ENCODE measurements around the gene SLC25A51. TPM values are rescaled to one million over a fixed set of nuclear protein-coding genes. Genes with fewer than 3 reads are reported as not detected.

The SLC25A51 gene
- total RNA-seq, 1 donor from 2014 or later: 26.0 TPM

DNA sequence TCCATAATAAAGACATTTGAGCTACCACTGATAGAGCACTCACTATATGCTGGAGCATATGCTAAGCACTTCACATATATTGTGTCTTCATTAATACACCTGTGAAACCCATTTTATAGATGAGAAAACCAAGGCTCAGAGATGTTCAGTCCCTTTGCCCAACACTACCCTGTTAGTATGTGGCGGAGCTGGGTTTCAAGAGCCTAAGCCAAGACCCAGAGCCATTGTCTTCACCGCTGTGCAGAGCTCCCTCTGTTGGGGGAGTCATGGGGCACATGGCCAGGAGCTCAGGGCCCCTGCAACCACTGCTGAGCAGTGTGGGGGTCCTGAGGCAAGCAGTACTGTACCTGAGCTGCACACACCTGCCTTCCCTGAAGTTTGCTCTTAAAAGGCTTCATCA lies 37.3 kb upstream of the SLC25A51 start:
- TF ChIP-seq, protein P1, sequence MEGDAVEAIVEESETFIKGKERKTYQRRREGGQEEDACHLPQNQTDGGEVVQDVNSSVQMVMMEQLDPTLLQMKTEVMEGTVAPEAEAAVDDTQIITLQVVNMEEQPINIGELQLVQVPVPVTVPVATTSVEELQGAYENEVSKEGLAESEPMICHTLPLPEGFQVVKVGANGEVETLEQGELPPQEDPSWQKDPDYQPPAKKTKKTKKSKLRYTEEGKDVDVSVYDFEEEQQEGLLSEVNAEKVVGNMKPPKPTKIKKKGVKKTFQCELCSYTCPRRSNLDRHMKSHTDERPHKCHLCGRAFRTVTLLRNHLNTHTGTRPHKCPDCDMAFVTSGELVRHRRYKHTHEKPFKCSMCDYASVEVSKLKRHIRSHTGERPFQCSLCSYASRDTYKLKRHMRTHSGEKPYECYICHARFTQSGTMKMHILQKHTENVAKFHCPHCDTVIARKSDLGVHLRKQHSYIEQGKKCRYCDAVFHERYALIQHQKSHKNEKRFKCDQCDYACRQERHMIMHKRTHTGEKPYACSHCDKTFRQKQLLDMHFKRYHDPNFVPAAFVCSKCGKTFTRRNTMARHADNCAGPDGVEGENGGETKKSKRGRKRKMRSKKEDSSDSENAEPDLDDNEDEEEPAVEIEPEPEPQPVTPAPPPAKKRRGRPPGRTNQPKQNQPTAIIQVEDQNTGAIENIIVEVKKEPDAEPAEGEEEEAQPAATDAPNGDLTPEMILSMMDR (IDR thresholded peaks at IDR 0.05; ENCODE audit: unreplicated experiment): no peak
- no peak overlapping the region for H3K4me3 Mint-ChIP-seq
- no peak for DNase-seq (ENCODE audit: low spot score in 2 of 2, unreplicated experiment in 2 of 2)
- peak overlapping the region; percentile 100 for H3K27ac Mint-ChIP-seq
- peaks cover 92% of the 10 kb centered on the region for H3K4me1 Mint-ChIP-seq
- H3K27me3 Mint-ChIP-seq (ENCODE audit: low read depth): no peaks in the 10 kb centered on the region
- H3K36me3 Mint-ChIP-seq: peaks cover 6% of the 10 kb centered on the region
- no peaks in the 10 kb centered on the region for H3K9me3 Mint-ChIP-seq

DNA sequence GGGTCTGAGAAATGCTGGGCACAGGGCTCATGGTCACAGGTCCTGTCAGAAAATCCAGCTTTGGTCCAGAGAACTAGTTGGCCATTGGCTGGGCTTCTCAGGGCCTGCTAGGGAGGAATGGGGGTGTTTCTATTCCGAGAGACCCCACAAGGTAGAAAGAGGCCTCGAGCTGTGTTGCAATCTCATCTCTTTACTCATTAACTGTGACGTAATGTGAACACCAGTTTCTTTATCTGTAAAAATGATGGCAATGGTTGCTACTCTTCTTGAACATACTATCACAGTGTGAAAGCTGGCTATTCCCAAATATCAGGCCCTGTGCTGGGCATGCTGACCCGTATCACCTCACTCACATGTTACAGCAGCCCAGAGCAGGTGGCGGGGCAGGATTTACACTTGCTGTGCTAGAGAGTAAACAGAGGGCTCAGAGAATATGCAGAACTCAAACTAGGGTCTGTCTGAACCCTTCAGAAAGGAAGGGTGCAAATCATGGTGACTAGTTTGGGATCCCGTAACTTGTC lies 35.7 kb upstream of the SLC25A51 start:
- H3K27me3 Mint-ChIP-seq (ENCODE audit: low read depth): no peaks in the 10 kb centered on the region
- H3K4me3 Mint-ChIP-seq: no peak overlapping the region
- H3K36me3 Mint-ChIP-seq: peaks cover 3% of the 10 kb centered on the region
- H3K9me3 Mint-ChIP-seq: no peaks in the 10 kb centered on the region
- TF ChIP-seq, protein P1 (IDR thresholded peaks at IDR 0.05; ENCODE audit: unreplicated experiment): no peak
- peaks cover 87% of the 10 kb centered on the region for H3K4me1 Mint-ChIP-seq
- H3K27ac Mint-ChIP-seq: peak overlapping the region; percentile 95
- no peak for DNase-seq (ENCODE audit: low spot score in 2 of 2, unreplicated experiment in 2 of 2)

DNA sequence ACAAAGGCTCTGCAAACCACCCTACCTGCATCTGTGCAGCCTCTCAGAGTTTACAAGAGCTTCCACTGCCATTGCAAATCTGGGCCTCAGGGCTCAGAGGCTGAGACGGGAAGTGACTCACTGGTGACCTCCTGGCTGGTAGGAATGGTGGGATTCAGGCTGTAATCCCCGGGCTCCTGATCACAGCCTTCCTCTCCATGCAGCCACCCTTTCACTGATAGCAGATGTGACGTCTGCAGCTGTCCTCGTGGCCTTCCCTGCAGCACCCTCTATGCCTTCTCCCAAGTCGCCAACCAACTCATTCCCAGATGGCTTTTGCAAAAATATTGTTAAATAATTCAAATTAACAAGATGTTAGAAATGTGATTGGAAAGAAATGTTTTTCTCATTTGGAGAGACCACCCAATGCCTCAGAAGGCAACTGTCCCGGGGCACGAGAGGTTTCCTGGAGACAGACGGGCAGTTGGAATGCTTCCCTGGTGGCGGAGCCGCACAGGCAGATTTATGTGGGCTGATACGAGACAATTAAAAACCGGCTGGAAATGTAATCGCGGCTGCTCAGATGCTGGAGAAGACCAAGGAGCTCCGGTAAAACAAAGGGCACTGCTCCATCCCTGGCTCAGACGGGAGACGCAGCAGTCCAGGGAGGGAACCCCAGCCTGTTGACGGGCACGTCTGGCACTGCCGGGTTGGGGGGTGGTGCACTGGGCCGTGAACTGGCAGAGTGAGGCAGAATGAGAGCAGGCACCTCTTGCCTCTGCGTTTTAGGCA lies 34.4 kb upstream of the SLC25A51 start:
- H3K4me3 Mint-ChIP-seq: peak overlapping the region; percentile 29
- H3K27me3 Mint-ChIP-seq (ENCODE audit: low read depth): no peaks in the 10 kb centered on the region
- H3K9me3 Mint-ChIP-seq: no peaks in the 10 kb centered on the region
- peak in 1 of 2 experiments; percentile 68 for DNase-seq (ENCODE audit: low spot score in 2 of 2, unreplicated experiment in 2 of 2)
- H3K27ac Mint-ChIP-seq: peak overlapping the region; percentile 95
- TF ChIP-seq, protein P1 (IDR thresholded peaks at IDR 0.05; ENCODE audit: unreplicated experiment): no peak
- H3K4me1 Mint-ChIP-seq: peaks cover 74% of the 10 kb centered on the region
- peaks cover 5% of the 10 kb centered on the region for H3K36me3 Mint-ChIP-seq

DNA sequence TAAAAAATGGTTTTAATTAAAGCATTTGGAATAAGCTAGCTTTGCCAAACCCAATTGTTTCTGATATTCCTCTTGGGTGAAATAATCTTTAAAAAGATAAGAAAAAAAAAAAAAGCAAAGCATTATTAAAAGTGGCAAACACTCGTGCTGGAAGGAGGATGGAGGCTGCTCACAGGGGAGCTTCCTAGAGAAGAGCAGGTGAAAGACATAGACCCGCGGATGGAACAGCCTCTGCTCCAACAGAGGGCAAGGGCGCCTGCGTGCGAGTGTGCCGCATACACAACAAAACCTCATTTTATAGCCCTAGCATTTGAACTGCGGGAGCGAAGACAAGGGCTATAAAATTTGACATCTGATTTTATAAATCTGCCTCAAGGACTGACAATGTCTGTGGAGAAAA lies 33.4 kb upstream of the SLC25A51 start:
- TF ChIP-seq, protein P1 (IDR thresholded peaks at IDR 0.05; ENCODE audit: unreplicated experiment): no peak
- DNase-seq (ENCODE audit: low spot score in 2 of 2, unreplicated experiment in 2 of 2): no peak
- Mint-ChIP-seq H3K27me3 (ENCODE audit: low read depth) (no peaks in the 10 kb centered on the region), H3K4me1 (peaks cover 64% of the 10 kb centered on the region), H3K27ac (peak overlapping the region; percentile 95), H3K36me3 (peaks cover 5% of the 10 kb centered on the region), H3K9me3 (no peaks in the 10 kb centered on the region), H3K4me3 (no peak overlapping the region)

DNA sequence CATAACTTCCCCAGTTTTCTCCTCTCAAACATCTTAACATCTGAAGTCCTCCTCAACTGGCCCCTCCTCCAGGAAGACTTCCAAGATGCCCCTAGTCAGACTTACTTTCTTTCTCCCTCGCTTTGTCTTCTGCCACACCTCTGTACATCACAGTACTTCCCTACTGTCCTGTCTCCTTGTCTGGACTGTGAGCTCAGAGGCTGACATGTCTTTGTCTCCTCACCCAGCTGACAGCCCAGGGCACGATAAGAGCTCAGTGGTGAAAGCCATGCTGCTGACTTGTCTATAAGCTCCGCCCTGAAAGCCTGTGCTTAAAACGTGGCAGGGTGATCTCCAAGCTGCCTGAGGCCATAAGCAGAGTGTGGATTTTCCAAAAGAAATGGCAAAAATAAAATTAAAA lies 33.0 kb upstream of the SLC25A51 start:
- peak overlapping the region; percentile 82 for H3K27ac Mint-ChIP-seq
- no peak for DNase-seq (ENCODE audit: low spot score in 2 of 2, unreplicated experiment in 2 of 2)
- TF ChIP-seq, protein P1 (IDR thresholded peaks at IDR 0.05; ENCODE audit: unreplicated experiment): no peak

More for the DNA sequence above, 33.0 kb upstream of the SLC25A51 start:
- Mint-ChIP-seq H3K4me3 (no peak overlapping the region), H3K27me3 (ENCODE audit: low read depth) (no peaks in the 10 kb centered on the region), H3K36me3 (peaks cover 8% of the 10 kb centered on the region), H3K4me1 (peaks cover 60% of the 10 kb centered on the region), H3K9me3 (no peaks in the 10 kb centered on the region)
